Heart right ventricle (tissue), 16 donors: ENCODE data around the gene NAALADL2. TPM values are rescaled to one million over a fixed set of nuclear protein-coding genes. Genes with fewer than 3 reads are reported as not detected.
"Not testable (repeated sequence)": the region's sequence is repeated elsewhere in the genome, so short reads cannot be mapped to it uniquely, and the experiment has no call there.

Experiments used
- ATAC-seq, 8 donors: fragments of 200-7000 bp; cut with Tn5 transposase; one replicate each; pipeline ENCODE4 v1.9.1; 2020; ENCODE audit warnings: mild to moderate bottlenecking in 8 of 8, moderate library complexity in 8 of 8, moderate number of reproducible peaks in 1 of 8
- DNase-seq, 2 donors: peaks; one replicate each; pipeline ENCODE4 v3.0.0-alpha.2; 2020
- H3K27ac ChIP-seq, 10 donors: fragments of 200-600 bp; sonication (generic) in 2 of 10; one replicate each; pipeline versions ENCODE4 v1.5.0 to v1.8.0; 2020 to 2022; ENCODE audit warnings: mild to moderate bottlenecking in 3 of 10
- H3K27me3 ChIP-seq, 7 donors: fragments of 200-600 bp; one replicate each; pipeline ENCODE4 v1.8.0; 2021 to 2022; ENCODE audit warnings: mild to moderate bottlenecking in 2 of 7
- H3K36me3 ChIP-seq, 9 donors: fragments of 200-600 bp; sonication (generic) in 1 of 9; one replicate each; pipeline versions ENCODE4 v1.5.0 to v1.8.0; 2020 to 2022; ENCODE audit warnings: mild to moderate bottlenecking in 2 of 9
- H3K4me1 ChIP-seq, 9 donors: fragments of 200-600 bp; sonication (generic) in 1 of 9; one replicate each; pipeline versions ENCODE4 v1.5.0 to v1.8.0; 2020 to 2022; ENCODE audit warnings: mild to moderate bottlenecking in 4 of 9
- H3K4me3 ChIP-seq, 10 donors: fragments of 200-600 bp; sonication (generic) in 2 of 10; one replicate each; pipeline versions ENCODE4 v1.5.0 to v1.8.0; 2020 to 2022; ENCODE audit warnings: mild to moderate bottlenecking in 7 of 10, moderate library complexity in 2 of 10
- H3K9me3 ChIP-seq, 11 donors: fragments of 200-600 bp in 10 of 11; sonication (generic) in 2 of 11; one replicate each; pipeline versions ENCODE4 v1.5.0 to v1.8.0; 2013 to 2022; ENCODE audit warnings: mild to moderate bottlenecking in 2 of 11, control low read depth in 1 of 11, moderate library complexity in 1 of 11
- WGBS, 2 donors: extraction: QIAGEN DNeasy Blood & Tissue Kit; methylation state at CpG; one replicate each; pipeline ENCODE4 v1.1.7; 2013; ENCODE audit warnings: inconsistent platforms in 1 of 2; 5-methylcytosine and 5-hydroxymethylcytosine counted together
- intact Hi-C, 10 donors: fragments of 100-400 bp; cut with DNase I; formaldehyde crosslinking; loops; one replicate each; pipeline versions ENCODE4 v1.11.1 to v1.14.2; 2022
- polyA plus RNA-seq, 2 donors: library from polyadenylated mRNA; stranded (reverse); fragments of 200-250 nt; gene quantifications; one replicate each; pipeline ENCODE4 v1.2.3, GENCODE V29; 2013
- total RNA-seq, 10 donors: library from RNA; stranded (reverse); fragmentation: NEBNext Ultra II Directional in 3 of 10; extraction: Animal tissue kit (Norgen Biotek cat#: 25700) in 3 of 10; gene quantifications; one replicate each; pipeline versions ENCODE4 v1.2.1 to v1.2.4, GENCODE V29; 2021 to 2023
- TF ChIP-seq, protein P1 (sequence below), 9 donors: fragments of 200-600 bp; sonication (generic) in 2 of 9; IDR thresholded peaks; one replicate each; pipeline versions ENCODE4 v1.5.0 to v1.8.0; 2021 to 2022; ENCODE audit warnings: antibody characterized with exemption in 9 of 9, mild to moderate bottlenecking in 5 of 9, moderate library complexity in 1 of 9
- donor health status: Arrhythmogenic right ventricular cardiomyopathy.
- donor health status: ischemic (EF 13 %, LVEDD 7.1; RV severe dilation, severe dysfunction).
- donor health status: healthy with polysubstance abuse.
- donor health status: DM: no; HTN: yes; CAD: no.
- donor health status: DM: no; HTN: no; CAD: no.
- donor health status: ischemic (EF 25% LVEDD 6.9; RV normal size, moderate dysfunction).
- donor health status: ischemic (EF 25% LVEDD 5.7; RV mildly dilated, moderate dysfunction).
- donor health status: healthy.
- donor health status: DM: yes; HTN: yes; CAD: no.
- donor health status: Ischemic cardiomyopathy.
- donor health status: ischemic (EF 35%, LVEDD 5.7; RV mildly dilated, moderate dysfunction).
- donor health status: nonischemic (EF 11% LVEDD 7.7; RV severe dilation, severe dysfunction).
- donor health status: DM: yes; HTN: yes; CAD: no.
- donor health status: PGD.
- donor health status: ischemic (EF 29% LVEDD 5.4; RV normal size, mild dysfunction).
- donor health status: nonischemic (EF 23%, LVEDD 6.1; RV moderate dilation, normal function).

Gene NAALADL2
- total and polyA plus RNA-seq, 12 donors: 0.36 to 11.9 (median 5.2) TPM

DNA sequence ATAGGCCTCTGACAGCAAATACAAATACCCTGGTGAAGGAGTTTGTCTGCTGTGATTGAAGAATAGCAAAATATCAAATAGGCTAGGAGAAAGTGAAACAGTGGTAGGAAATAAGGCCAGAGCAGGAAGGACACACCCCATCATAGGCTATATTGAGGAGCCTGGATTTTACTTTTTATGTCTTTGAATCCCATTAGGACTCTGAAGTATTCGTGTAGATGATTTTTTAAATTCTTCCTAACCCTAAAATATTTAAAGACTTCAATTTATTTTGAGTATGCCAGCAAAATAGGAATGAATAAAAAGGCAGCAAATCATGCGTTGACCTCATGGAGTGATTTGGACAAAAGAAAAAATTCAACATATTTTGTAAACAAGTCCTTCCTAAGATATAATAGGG lies 562.8 kb downstream of the NAALADL2 start:
- Histone ChIP-seq H3K9me3 (no peaks in the 10 kb centered on the region), H3K36me3 (no peaks in the 10 kb centered on the region), H3K4me1 (no peaks in the 10 kb centered on the region), H3K27me3 (no peaks in the 10 kb centered on the region), H3K4me3 (no peak overlapping the region), H3K27ac (no peak overlapping the region)
- no peak for DNase-seq
- 71 to 81% methylated on average over 2 of the region's 2 CpGs for WGBS, 2 donors
- intact Hi-C loops: no loop called here
- ATAC-seq: no peak
- TF ChIP-seq, protein P1, sequence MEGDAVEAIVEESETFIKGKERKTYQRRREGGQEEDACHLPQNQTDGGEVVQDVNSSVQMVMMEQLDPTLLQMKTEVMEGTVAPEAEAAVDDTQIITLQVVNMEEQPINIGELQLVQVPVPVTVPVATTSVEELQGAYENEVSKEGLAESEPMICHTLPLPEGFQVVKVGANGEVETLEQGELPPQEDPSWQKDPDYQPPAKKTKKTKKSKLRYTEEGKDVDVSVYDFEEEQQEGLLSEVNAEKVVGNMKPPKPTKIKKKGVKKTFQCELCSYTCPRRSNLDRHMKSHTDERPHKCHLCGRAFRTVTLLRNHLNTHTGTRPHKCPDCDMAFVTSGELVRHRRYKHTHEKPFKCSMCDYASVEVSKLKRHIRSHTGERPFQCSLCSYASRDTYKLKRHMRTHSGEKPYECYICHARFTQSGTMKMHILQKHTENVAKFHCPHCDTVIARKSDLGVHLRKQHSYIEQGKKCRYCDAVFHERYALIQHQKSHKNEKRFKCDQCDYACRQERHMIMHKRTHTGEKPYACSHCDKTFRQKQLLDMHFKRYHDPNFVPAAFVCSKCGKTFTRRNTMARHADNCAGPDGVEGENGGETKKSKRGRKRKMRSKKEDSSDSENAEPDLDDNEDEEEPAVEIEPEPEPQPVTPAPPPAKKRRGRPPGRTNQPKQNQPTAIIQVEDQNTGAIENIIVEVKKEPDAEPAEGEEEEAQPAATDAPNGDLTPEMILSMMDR (IDR thresholded peaks at IDR 0.05): no peak

DNA sequence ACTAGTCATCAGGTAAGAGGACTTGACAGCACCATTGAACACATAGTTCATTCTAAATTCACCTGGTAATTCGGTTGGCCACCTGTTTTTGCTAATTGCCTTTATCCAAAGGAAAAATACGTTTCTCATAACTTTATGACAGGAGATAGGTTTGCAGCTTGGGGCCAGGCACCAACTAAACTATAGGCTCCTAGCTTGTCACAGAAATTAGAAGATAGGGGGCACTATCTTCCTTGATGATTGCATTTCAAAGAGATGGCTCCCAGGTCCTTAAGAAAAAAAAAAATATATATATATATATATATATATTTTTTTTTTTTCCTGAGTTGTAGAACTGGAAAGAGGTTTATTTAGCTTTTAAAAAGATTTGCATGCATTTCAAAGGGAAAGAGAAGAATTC lies 563.6 kb downstream of the NAALADL2 start:
- H3K36me3 ChIP-seq: no peaks in the 10 kb centered on the region
- ATAC-seq (no peak), DNase-seq (no peak)
- no peaks in the 10 kb centered on the region for H3K27me3 ChIP-seq
- no peak overlapping the region for H3K4me3 ChIP-seq
- H3K4me1 ChIP-seq: no peaks in the 10 kb centered on the region
- H3K27ac ChIP-seq: no peak overlapping the region
- TF ChIP-seq, protein P1 (IDR thresholded peaks at IDR 0.05): no peak
- intact Hi-C loops: no loop called here
- 92 to 94% methylated on average over 2 of the region's 2 CpGs for WGBS, 2 donors
- no peaks in the 10 kb centered on the region for H3K9me3 ChIP-seq

DNA sequence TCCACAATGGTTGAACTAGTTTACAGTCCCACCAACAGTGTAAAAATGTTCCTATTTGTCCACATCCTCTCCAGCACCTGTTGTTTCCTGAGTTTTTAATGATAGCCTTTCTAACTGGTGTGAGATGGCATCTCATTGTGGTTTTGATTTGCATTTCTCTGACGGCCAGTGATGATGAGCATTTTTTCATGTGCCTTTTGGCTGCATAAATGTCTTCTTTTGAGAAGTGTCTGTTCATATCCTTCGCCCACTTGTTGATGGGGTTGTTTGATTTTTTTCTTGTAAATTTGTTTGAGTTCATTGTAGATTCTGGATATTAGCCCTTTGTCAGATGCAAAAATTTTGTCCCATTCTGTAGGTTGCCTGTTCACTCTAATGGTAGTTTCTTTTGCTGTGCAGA lies 564.7 kb downstream of the NAALADL2 start:
- WGBS, 2 donors: 87 to 92% methylated on average over 2 of the region's 2 CpGs
- H3K4me1 ChIP-seq, H3K4me3 ChIP-seq, H3K36me3 ChIP-seq, DNase-seq, H3K27ac ChIP-seq, ATAC-seq, intact Hi-C loops, H3K9me3 ChIP-seq, H3K27me3 ChIP-seq: not testable (repeated sequence)

DNA sequence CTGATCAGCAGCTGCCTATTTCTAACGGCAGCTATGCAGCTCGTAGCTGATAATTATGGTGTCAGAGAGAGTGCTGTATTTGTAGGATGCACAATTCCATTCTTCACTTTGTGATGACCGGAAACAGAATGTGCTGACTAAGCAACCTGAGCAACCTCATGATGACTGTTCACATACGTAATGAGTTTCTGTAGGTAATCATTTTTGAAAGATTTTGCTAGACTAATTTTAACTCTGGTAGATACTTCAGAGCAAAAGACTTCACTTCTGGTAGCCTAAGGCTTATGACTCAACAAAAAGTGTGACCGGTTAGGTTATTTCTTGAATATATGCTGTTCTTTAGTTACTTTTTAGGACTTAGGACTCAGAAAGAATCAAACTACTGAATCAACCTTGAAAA lies 567.7 kb downstream of the NAALADL2 start:
- intact Hi-C loops: no loop called here
- H3K9me3 ChIP-seq: no peaks in the 10 kb centered on the region
- H3K4me3 ChIP-seq: no peak overlapping the region
- ATAC-seq (no peak), DNase-seq (no peak)
- H3K4me1 ChIP-seq: no peaks in the 10 kb centered on the region
- no peaks in the 10 kb centered on the region for H3K36me3 ChIP-seq
- H3K27me3 ChIP-seq: no peaks in the 10 kb centered on the region
- H3K27ac ChIP-seq: no peak overlapping the region
- 75 to 81% methylated on average over 5 of the region's 5 CpGs for WGBS, 2 donors
- TF ChIP-seq, protein P1 (IDR thresholded peaks at IDR 0.05): no peak

DNA sequence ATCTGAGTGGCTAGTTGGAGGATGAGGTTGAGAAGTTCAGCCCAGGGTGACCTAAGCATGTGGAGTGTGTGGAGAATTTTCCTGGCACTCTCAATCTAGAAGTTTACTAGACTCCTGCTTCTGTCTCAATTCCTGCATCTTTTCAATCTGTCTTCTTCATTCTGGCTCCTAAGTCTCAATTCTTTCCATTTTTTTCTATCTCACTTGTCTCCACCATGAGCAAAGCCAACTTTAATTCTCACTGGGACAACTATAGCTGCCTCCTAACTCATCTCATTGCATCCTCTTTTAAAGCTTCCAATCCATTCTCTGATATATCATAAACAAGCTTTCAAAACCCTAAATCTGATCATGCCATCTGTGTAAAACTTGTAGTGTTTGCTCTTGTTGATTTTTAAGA lies 569.3 kb downstream of the NAALADL2 start:
- no peak overlapping the region for H3K27ac ChIP-seq
- H3K9me3 ChIP-seq: no peaks in the 10 kb centered on the region
- H3K27me3 ChIP-seq: no peaks in the 10 kb centered on the region
- ATAC-seq (no peak), DNase-seq (no peak)
- intact Hi-C loops: no loop called here
- H3K4me3 ChIP-seq: no peak overlapping the region
- TF ChIP-seq, protein P1 (IDR thresholded peaks at IDR 0.05): no peak
- H3K4me1 ChIP-seq: peaks cover 0 to 3% (median 0%) of the 10 kb centered on the region in 9 donors
- H3K36me3 ChIP-seq: no peaks in the 10 kb centered on the region
